H1 (cell line): Measurements from ENCODE around the gene IQUB. TPM values are rescaled to one million over a fixed set of nuclear protein-coding genes. Genes with fewer than 3 reads are reported as not detected.

Source experiments
- CTCF ChIA-PET: fragments of 300-600 bp; sonication (Branson Sonifier 250); formaldehyde crosslinking; loops from one replicate; lab custom pipeline; 2021; ENCODE audit not compliant: partially characterized antibody; lab: Charles Lee
- POLR2A ChIA-PET: fragments of 300-600 bp; sonication (Branson Sonifier 250); formaldehyde crosslinking; loops from one replicate; lab custom pipeline; 2021; ENCODE audit warnings: inconsistent platforms; ENCODE audit not compliant: partially characterized antibody; lab: Charles Lee
- DNase-seq, 2 experiments: peaks; one replicate each; pipeline versions ENCODE4 v3.0.0 to v3.0.0-alpha.2; 2010 to 2022; ENCODE audit warnings: low spot score in 2 of 2, low read depth in 1 of 2, mixed read lengths in 1 of 2
- FAIRE-seq: peaks from 2 replicates; lab custom pipeline; 2011; peaks lifted over from hg19 to GRCh38; lab: Jason Lieb, UNC
- H2AFZ ChIP-seq: 2 replicates; pipeline ENCODE4 v1.8.1; 2012; ENCODE audit warnings: low read length, inconsistent platforms
- H2AK5ac ChIP-seq: 2 replicates; pipeline ENCODE4 v1.6.1; 2013; ENCODE audit warnings: low read depth, low read length
- H2BK120ac ChIP-seq: replicated peaks from 2 replicates; pipeline ENCODE3; 2013; ENCODE audit warnings: low read depth, low read length, inconsistent platforms
- H2BK12ac ChIP-seq: 2 replicates; pipeline ENCODE4 v1.6.1; 2013; ENCODE audit warnings: low read depth, low read length
- H2BK15ac ChIP-seq: 2 replicates; pipeline ENCODE4 v1.6.1; 2013; ENCODE audit warnings: low read length
- H2BK20ac ChIP-seq: 2 replicates; pipeline ENCODE4 v1.6.1; 2013; ENCODE audit warnings: low read length
- H2BK5ac ChIP-seq: 2 replicates; pipeline ENCODE4 v1.6.1; 2013; ENCODE audit warnings: low read depth, low read length
- H3K14ac ChIP-seq: 2 replicates; pipeline ENCODE4 v1.6.1; 2013; ENCODE audit warnings: inconsistent platforms; ENCODE audit not compliant: insufficient read length
- H3K18ac ChIP-seq: 2 replicates; pipeline ENCODE4 v1.6.1; 2013; ENCODE audit warnings: low read length; ENCODE audit errors: extremely low read depth
- H3K23ac ChIP-seq: 2 replicates; pipeline ENCODE4 v1.6.1; 2013; ENCODE audit warnings: inconsistent platforms; ENCODE audit not compliant: insufficient read length
- H3K23me2 ChIP-seq: 2 replicates; pipeline ENCODE4 v1.6.1; 2013; ENCODE audit warnings: low read depth, low read length
- H3K27ac ChIP-seq: 2 replicates; pipeline ENCODE4 v1.6.1; 2011; ENCODE audit warnings: low read depth, low read length, inconsistent platforms
- H3K27me3 ChIP-seq, 4 experiments: replicated peaks in 1 of 4; 1 replicate in 1 of 4; 2 replicates in 3 of 4; pipeline versions ENCODE4 v1.6.1 to v1.8.1; 2011 to 2013; ENCODE audit warnings: low read length in 3 of 4, mild to moderate bottlenecking in 3 of 4, inconsistent platforms in 2 of 4, mixed read lengths in 2 of 4, moderate library complexity in 1 of 4; ENCODE audit not compliant: control insufficient read depth in 3 of 4, insufficient read depth in 3 of 4; ENCODE audit errors: extremely low read depth in 1 of 4
- H3K36me3 ChIP-seq, 4 experiments: 2 replicates each; pipeline versions ENCODE4 v1.6.1 to v1.8.1; 2011 to 2013; ENCODE audit warnings: mild to moderate bottlenecking in 4 of 4, low read length in 3 of 4, moderate library complexity in 2 of 4, control low read depth in 1 of 4, inconsistent platforms in 1 of 4; ENCODE audit not compliant: insufficient read depth in 4 of 4, control insufficient read depth in 2 of 4
- H3K4ac ChIP-seq: replicated peaks from 2 replicates; pipeline ENCODE3; 2013; ENCODE audit warnings: low read length, low read depth, mixed read lengths, inconsistent platforms; ENCODE audit not compliant: insufficient read length
- H3K4me1 ChIP-seq, 4 experiments: replicated peaks in 1 of 4; 1 replicate in 1 of 4; 2 replicates in 3 of 4; pipeline versions ENCODE4 v1.6.1 to v1.8.1; 2011 to 2013; ENCODE audit warnings: low read length in 3 of 4, inconsistent platforms in 2 of 4, mixed read lengths in 1 of 4; ENCODE audit not compliant: insufficient read depth in 4 of 4, control insufficient read depth in 3 of 4
- H3K4me2 ChIP-seq, 2 experiments: 2 replicates each; pipeline versions ENCODE4 v1.6.1 to v1.8.1; 2011 to 2013; ENCODE audit warnings: low read depth in 2 of 2, low read length in 2 of 2, control low read depth in 1 of 2, inconsistent platforms in 1 of 2, mild to moderate bottlenecking in 1 of 2; ENCODE audit not compliant: insufficient read depth in 1 of 2
- H3K4me3 ChIP-seq, 4 experiments: fragments of 200-600, 300-600 bp in 1 of 4; sonication (generic), shearing (Covaris generic), sonication (Bioruptor Twin) in 1 of 4; 2 replicates each; pipeline versions ENCODE4 v1.5.1 to v1.8.1; 2011 to 2016; ENCODE audit warnings: low read length in 4 of 4, low read depth in 3 of 4, control low read depth in 2 of 4, inconsistent platforms in 2 of 4, mild to moderate bottlenecking in 2 of 4, mixed read lengths in 1 of 4, moderate library complexity in 1 of 4; ENCODE audit not compliant: insufficient read depth in 2 of 4; ENCODE audit errors: extremely low read depth in 1 of 4
- H3K56ac ChIP-seq: replicated peaks from 2 replicates; pipeline ENCODE3; 2013; ENCODE audit warnings: low read depth, mild to moderate bottlenecking, mixed read lengths, low read length, inconsistent platforms; ENCODE audit not compliant: insufficient read length
- H3K79me1 ChIP-seq: 2 replicates; pipeline ENCODE4 v1.6.1; 2013; ENCODE audit warnings: low read depth, low read length, control low read depth
- H3K79me2 ChIP-seq, 2 experiments: 2 replicates each; pipeline versions ENCODE4 v1.6.1 to v1.8.1; 2012 to 2013; ENCODE audit warnings: low read length in 2 of 2, mild to moderate bottlenecking in 2 of 2, inconsistent platforms in 1 of 2; ENCODE audit not compliant: insufficient read depth in 2 of 2, control insufficient read depth in 1 of 2
- H3K9ac ChIP-seq, 4 experiments: replicated peaks in 1 of 4; 1 replicate in 1 of 4; 2 replicates in 3 of 4; pipeline versions ENCODE4 v1.6.1 to v1.8.1; 2011 to 2013; ENCODE audit warnings: low read depth in 3 of 4, low read length in 3 of 4, control low read depth in 2 of 4, mild to moderate bottlenecking in 2 of 4, moderate library complexity in 2 of 4, inconsistent platforms in 1 of 4; ENCODE audit errors: extremely low read depth in 1 of 4
- H3K9me3 ChIP-seq, 2 experiments: 2 replicates each; pipeline versions ENCODE4 v1.6.1 to v1.8.1; 2012 to 2013; ENCODE audit warnings: mild to moderate bottlenecking in 2 of 2, moderate library complexity in 2 of 2, control low read depth in 1 of 2, inconsistent platforms in 1 of 2, low read depth in 1 of 2, low read length in 1 of 2, mixed read lengths in 1 of 2; ENCODE audit not compliant: insufficient read depth in 2 of 2
- H4K20me1 ChIP-seq, 2 experiments: replicated peaks in 1 of 2; 2 replicates each; pipeline versions ENCODE3 to v1.8.1; 2011 to 2013; ENCODE audit warnings: inconsistent platforms in 2 of 2, low read length in 2 of 2, mild to moderate bottlenecking in 1 of 2; ENCODE audit not compliant: insufficient read depth in 2 of 2, control insufficient read depth in 1 of 2
- H4K5ac ChIP-seq: 2 replicates; pipeline ENCODE4 v1.6.1; 2013; ENCODE audit warnings: low read length, low read depth, mixed read lengths, inconsistent platforms; ENCODE audit not compliant: insufficient read length
- H4K8ac ChIP-seq: 2 replicates; pipeline ENCODE4 v1.8.0; 2013; ENCODE audit warnings: mild to moderate bottlenecking, moderate library complexity, low read length, inconsistent platforms; ENCODE audit not compliant: insufficient read depth; ENCODE audit errors: extremely low read depth
- H4K91ac ChIP-seq: replicated peaks from 2 replicates; pipeline ENCODE3; 2013; ENCODE audit warnings: low read length, mixed read lengths, inconsistent platforms; ENCODE audit not compliant: insufficient read length
- CTCF ChIP-seq, 3 experiments: IDR thresholded peaks; 1 replicate in 2 of 3; 2 replicates in 1 of 3; pipeline versions ENCODE4 v1.5.1 to v1.6.1; 2011; ENCODE audit warnings: low read length in 3 of 3, mild to moderate bottlenecking in 3 of 3, inconsistent platforms in 2 of 3, low read depth in 1 of 3, moderate library complexity in 1 of 3; ENCODE audit not compliant: insufficient read depth in 1 of 3; ENCODE audit errors: control extremely low read depth in 1 of 3
- SIN3A ChIP-seq, 2 experiments: IDR thresholded peaks in 1 of 2; conservative IDR thresholded peaks in 1 of 2; 2 replicates each; pipeline ENCODE4 v1.6.1; 2011 to 2012; ENCODE audit warnings: low read length in 2 of 2, improper control_type of control experiment in 1 of 2, low read depth in 1 of 2, mild to moderate bottlenecking in 1 of 2
- TAF7 ChIP-seq: optimal IDR thresholded peaks from 2 replicates; pipeline ENCODE3; 2011; ENCODE audit warnings: low read depth, mild to moderate bottlenecking, inconsistent platforms, low read length, moderate library complexity, borderline replicate concordance
- TBP ChIP-seq: IDR thresholded peaks from 2 replicates; pipeline ENCODE4 v1.6.1; 2011; ENCODE audit warnings: low read depth, low read length, improper control_type of control experiment
- TCF12 ChIP-seq: IDR thresholded peaks from 2 replicates; pipeline ENCODE4 v1.6.1; 2011; ENCODE audit warnings: low read depth, mild to moderate bottlenecking, low read length
- WGBS, 2 experiments: shearing (Covaris generic) in 1 of 2; methylation state at CpG; one replicate each; pipeline versions ENCODE4 v1.1.6 to v1.1.7; 2013 to 2015; ENCODE audit warnings: low lambda C conversion rate in 2 of 2, mixed read lengths in 2 of 2, inconsistent platforms in 1 of 2, low coverage in 1 of 2, missing lambda C conversion rate in 1 of 2; ENCODE audit not compliant: insufficient replicate concordance in 2 of 2, insufficient coverage in 1 of 2, insufficient read length in 1 of 2; ENCODE audit errors: extremely low coverage in 1 of 2, missing lambda C conversion rate in 1 of 2; 5-methylcytosine and 5-hydroxymethylcytosine counted together
- polyA plus RNA-seq, 7 experiments: library from polyadenylated mRNA; depleted of rRNA in 3 of 7; stranded (reverse) in 5 of 7; unstranded in 2 of 7; fragments of >200 nt in 5 of 7; fragments of 200-250 nt in 2 of 7; gene quantifications; 1 replicate in 5 of 7; 2 replicates in 1 of 7; 4 replicates in 1 of 7; pipeline versions ENCODE4 v1.2.1 to v1.2.3, GENCODE V29; 2011 to 2013; ENCODE audit warnings: missing spikeins in 2 of 7, mixed read lengths in 2 of 7
- total RNA-seq: library from RNA; stranded (reverse); fragmentation: NEBNext Ultra II Directional; extraction: Animal tissue kit (Norgen Biotek cat#: 25700); gene quantifications from 2 replicates; pipeline ENCODE4 v1.2.1, GENCODE V29; 2021

IQUB gene
- total and polyA plus RNA-seq, 2 of the 8 experiments (the other 6 are each of a cell fraction or from before 2014, with no cell fraction given), result 0.12 to 0.82 TPM

GRCh38 chr7:123485721-123486120 lies 48.7 kb downstream of the IQUB start:
- FAIRE-seq, result no peak
- CTCF ChIA-PET, result interaction anchor here (3.0 kb wide), 1 partner anchor 8 kb away, joined by 18 read pairs; no protein-coding TSS in a partner anchor

More at GRCh38 chr7:123485721-123486120, 48.7 kb downstream of the IQUB start:
- Histone ChIP-seq H2BK5ac (no peak overlapping the region), H2AFZ (0 out of 2 replicates have a peak overlapping the region, but pooled peaks have one; percentile 20), H2BK20ac (no peak overlapping the region), H3K4me1 (no peaks in the 10 kb centered on the region), H4K20me1 (no peaks in the 10 kb centered on the region), H2BK12ac (no peak overlapping the region), H4K8ac (no peak overlapping the region), H3K4me3 (no peak overlapping the region), H3K23ac (no peak overlapping the region), H3K56ac (no peak overlapping the region), H3K23me2 (no peaks in the 10 kb centered on the region), H3K4me2 (no peak overlapping the region), H3K27ac (no peak overlapping the region), H3K9me3 (no peaks in the 10 kb centered on the region; a peak in 1 of 4 replicates), H3K79me2 (no peaks in the 10 kb centered on the region), H4K5ac (no peak overlapping the region), H3K18ac (no peak overlapping the region), H3K14ac (no peak overlapping the region), H2BK15ac (no peak overlapping the region), H2BK120ac (no peak overlapping the region), H3K79me1 (no peaks in the 10 kb centered on the region), H3K4ac (no peak overlapping the region), H2AK5ac (no peak overlapping the region), H3K9ac (no peak overlapping the region), H3K36me3 (no peaks in the 10 kb centered on the region), H4K91ac (no peak overlapping the region), H3K27me3 (no peaks in the 10 kb centered on the region)
- 94% methylated on average over 2 of the region's 2 CpGs; no CpG with 5 or more reads in 1 of the 2 experiments for WGBS, 2 experiments
- TF ChIP-seq TCF12 (no peak), SIN3A (conservative IDR thresholded peaks at IDR 0.05 in 1 of 2, IDR thresholded peaks at IDR 0.05 in 1 of 2; ENCODE audit: low read depth in 1 of 2, low read length in 2 of 2) (no peak), TBP (no peak), CTCF (IDR thresholded peaks at IDR 0.05; ENCODE audit: control extremely low read depth in 1 of 3, insufficient read depth in 1 of 3, low read depth in 1 of 3, low read length in 3 of 3) (no peak), TAF7 (no peak)
- POLR2A ChIA-PET, result no interaction called here
- no peak for DNase-seq
